Psoas muscle (tissue), 8 donors: Measurements from ENCODE around the gene KLK11. TPM values are rescaled to one million over a fixed set of nuclear protein-coding genes. Genes with fewer than 3 reads are reported as not detected.

Experiments
- ATAC-seq, 4 donors: fragments of 200-7000 bp; cut with Tn5 transposase; one replicate each; pipeline ENCODE4 v1.9.1; 2020; ENCODE audit warnings: moderate library complexity in 3 of 4, mild to moderate bottlenecking in 2 of 4
- DNase-seq, 2 donors: peaks; one replicate each; pipeline ENCODE4 v3.0.0-alpha.2; 2020
- H3K27ac ChIP-seq: fragments of 200-600 bp; one replicate; pipeline ENCODE4 v1.8.0; 2022
- H3K27me3 ChIP-seq, 3 donors: fragments of 200-600 bp in 1 of 3; one replicate each; pipeline versions ENCODE4 v1.6.1 to v1.8.0; 2013 to 2022; ENCODE audit warnings: low read length in 2 of 3, mild to moderate bottlenecking in 2 of 3, moderate library complexity in 1 of 3; ENCODE audit not compliant: insufficient read depth in 3 of 3
- H3K36me3 ChIP-seq, 2 donors: fragments of 200-600 bp in 1 of 2; one replicate each; pipeline versions ENCODE4 v1.6.1 to v1.8.0; 2013 to 2022; ENCODE audit warnings: low read depth in 1 of 2, mild to moderate bottlenecking in 1 of 2, moderate library complexity in 1 of 2; ENCODE audit not compliant: insufficient read depth in 1 of 2
- H3K4me1 ChIP-seq: fragments of 200-600 bp; one replicate; pipeline ENCODE4 v1.8.0; 2022
- H3K4me3 ChIP-seq: fragments of 200-600 bp; one replicate; pipeline ENCODE4 v1.8.0; 2022; ENCODE audit warnings: mild to moderate bottlenecking
- H3K9me3 ChIP-seq: fragments of 200-600 bp; one replicate; pipeline ENCODE4 v1.8.0; 2022
- WGBS, 3 donors: extraction: QIAGEN DNeasy Blood & Tissue Kit; methylation state at CpG; one replicate each; pipeline versions ENCODE4 v1.1.6 to v1.1.7; 2013; 5-methylcytosine and 5-hydroxymethylcytosine counted together
- intact Hi-C, 2 donors: fragments of 100-400 bp; cut with DNase I; formaldehyde crosslinking; loops; one replicate each; pipeline versions ENCODE4 v1.11.0 to v1.14.2; 2022
- polyA plus RNA-seq, 3 donors: library from polyadenylated mRNA; stranded (reverse); fragments of 200-250 nt; gene quantifications; one replicate each; pipeline ENCODE4 v1.2.3, GENCODE V29; 2013
- total RNA-seq, 4 donors: library from RNA; stranded (reverse); fragmentation: NEBNext Ultra II Directional in 2 of 4; extraction: Animal tissue kit (Norgen Biotek cat#: 25700) in 2 of 4; gene quantifications; one replicate each; pipeline versions ENCODE4 v1.2.1 to v1.2.4, GENCODE V29; 2021 to 2023
- TF ChIP-seq, protein P1 (sequence below): fragments of 200-600 bp; IDR thresholded peaks from one replicate; pipeline ENCODE4 v1.8.0; 2022; ENCODE audit warnings: antibody characterized with exemption
- donor health status: healthy with polysubstance abuse.
- donor health status: DM: no; HTN: no; CAD: no; lungs with moderate emphysema.
- donor health status: Bipolar disorder and iron deficiency.
- donor health status: healthy.
- donor health status: DM: yes; HTN: yes; CAD: no.
- donor health status: DM: no; HTN: no; CAD: no.
- donor health status: DM: no; HTN: no; CAD: no.
- donor health status: DM: yes; HTN: yes; CAD: no.

Gene KLK11
- total and polyA plus RNA-seq, 7 donors, result 0.13 to 0.52 (median 0.19) TPM; not detected in 1

DNA sequence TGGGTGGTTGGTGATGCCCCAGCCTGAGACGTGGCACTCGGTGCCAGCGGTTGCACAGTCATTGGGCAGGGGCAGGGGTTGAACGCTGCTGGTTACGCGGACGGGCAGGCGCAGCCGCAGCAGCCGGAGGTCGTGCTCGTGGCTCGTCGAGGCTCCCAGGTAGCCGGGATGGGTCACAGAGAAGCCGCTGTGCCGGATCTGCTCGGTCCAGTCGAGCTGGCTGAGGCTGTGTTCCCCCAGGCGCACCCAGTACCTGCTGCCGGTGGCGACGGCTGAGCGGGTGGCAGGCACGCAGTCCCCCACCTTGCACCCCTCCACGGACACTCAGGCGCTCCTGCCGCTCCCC lies 5.4 kb upstream of the KLK11 start:
- no peak for ATAC-seq
- Histone ChIP-seq H3K9me3 (no peaks in the 10 kb centered on the region), H3K27me3 (peaks cover 0 to 6% (median 0%) of the 10 kb centered on the region in 3 donors), H3K27ac (no peak overlapping the region), H3K4me1 (no peaks in the 10 kb centered on the region), H3K36me3 (no peaks in the 10 kb centered on the region), H3K4me3 (no peak overlapping the region)
- no peak for DNase-seq
- 87 to 93% (median 90%) methylated on average over 25 to 28 of the region's 28 CpGs for WGBS, 3 donors
- intact Hi-C loops, result no loop called here
- TF ChIP-seq, protein P1, sequence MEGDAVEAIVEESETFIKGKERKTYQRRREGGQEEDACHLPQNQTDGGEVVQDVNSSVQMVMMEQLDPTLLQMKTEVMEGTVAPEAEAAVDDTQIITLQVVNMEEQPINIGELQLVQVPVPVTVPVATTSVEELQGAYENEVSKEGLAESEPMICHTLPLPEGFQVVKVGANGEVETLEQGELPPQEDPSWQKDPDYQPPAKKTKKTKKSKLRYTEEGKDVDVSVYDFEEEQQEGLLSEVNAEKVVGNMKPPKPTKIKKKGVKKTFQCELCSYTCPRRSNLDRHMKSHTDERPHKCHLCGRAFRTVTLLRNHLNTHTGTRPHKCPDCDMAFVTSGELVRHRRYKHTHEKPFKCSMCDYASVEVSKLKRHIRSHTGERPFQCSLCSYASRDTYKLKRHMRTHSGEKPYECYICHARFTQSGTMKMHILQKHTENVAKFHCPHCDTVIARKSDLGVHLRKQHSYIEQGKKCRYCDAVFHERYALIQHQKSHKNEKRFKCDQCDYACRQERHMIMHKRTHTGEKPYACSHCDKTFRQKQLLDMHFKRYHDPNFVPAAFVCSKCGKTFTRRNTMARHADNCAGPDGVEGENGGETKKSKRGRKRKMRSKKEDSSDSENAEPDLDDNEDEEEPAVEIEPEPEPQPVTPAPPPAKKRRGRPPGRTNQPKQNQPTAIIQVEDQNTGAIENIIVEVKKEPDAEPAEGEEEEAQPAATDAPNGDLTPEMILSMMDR, result no peak

DNA sequence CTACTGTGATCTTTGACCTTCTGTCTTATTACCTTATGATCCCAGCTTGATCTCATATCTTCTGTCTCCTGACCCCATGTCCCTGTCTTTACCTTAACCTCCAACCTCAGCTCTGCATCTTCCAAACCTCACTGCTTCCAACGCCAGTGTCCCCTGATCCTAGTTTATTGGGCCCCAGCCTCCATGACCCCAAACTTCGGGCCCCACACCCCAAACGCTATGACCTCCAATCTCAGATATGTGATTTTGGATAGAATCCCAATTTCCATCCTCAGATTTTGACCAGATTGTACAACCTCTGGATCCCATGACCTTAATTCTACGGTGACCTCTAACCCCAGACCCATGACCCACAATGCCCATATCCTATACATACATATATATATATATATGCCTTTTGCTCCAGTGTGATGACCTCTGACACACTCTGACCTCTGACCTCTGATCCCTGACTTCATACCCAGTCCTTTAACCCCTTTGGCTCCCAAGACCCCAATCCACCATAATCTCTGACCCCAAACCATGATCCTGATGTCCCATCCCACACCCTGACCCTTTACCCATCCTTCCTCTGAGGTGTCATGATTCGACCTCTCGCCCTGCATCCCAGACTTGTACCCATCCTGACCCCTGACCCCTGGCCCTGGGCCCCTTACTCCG lies 4.9 kb upstream of the KLK11 start:
- no peak for DNase-seq
- Histone ChIP-seq H3K4me1 (no peaks in the 10 kb centered on the region), H3K27ac (no peak overlapping the region), H3K36me3 (no peaks in the 10 kb centered on the region), H3K9me3 (no peaks in the 10 kb centered on the region), H3K27me3 (peaks cover 0 to 11% (median 0%) of the 10 kb centered on the region in 3 donors), H3K4me3 (no peak overlapping the region)
- no peak for ATAC-seq
- intact Hi-C loops, result no loop called here
- TF ChIP-seq, protein P1, result no peak
- WGBS, 3 donors, result 86 to 89% (median 89%) methylated on average over 7 of the region's 7 CpGs

DNA sequence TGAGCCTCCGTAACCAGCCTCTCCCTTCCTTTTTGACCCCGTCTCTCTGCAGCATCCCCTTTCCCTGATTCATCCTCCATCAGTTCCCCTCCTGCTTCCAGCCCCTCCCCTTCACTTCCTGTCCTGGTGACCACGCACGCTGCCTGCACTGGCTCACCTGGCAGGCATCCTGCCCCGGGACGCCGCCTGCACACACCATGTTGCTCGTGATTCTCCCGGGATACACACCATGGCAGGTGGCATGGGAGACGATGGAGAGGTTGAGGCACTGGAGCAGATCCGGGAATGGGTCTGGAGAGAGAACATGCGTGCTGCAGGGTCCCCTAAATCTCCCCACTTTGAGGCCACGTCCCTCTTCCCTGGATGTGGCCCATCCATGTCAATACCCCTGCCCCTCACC lies 4.2 kb upstream of the KLK11 start:
- TF ChIP-seq, protein P1, result no peak
- WGBS, 3 donors, result 75 to 78% (median 76%) methylated on average over 11 to 13 of the region's 13 CpGs
- H3K27me3 ChIP-seq, result peaks cover 0 to 15% (median 0%) of the 10 kb centered on the region in 3 donors

GRCh38 chr19:51029718-51030117 lies 3.3 kb upstream of the KLK11 start:
- no peak overlapping the region for H3K27ac ChIP-seq
- H3K9me3 ChIP-seq, result no peaks in the 10 kb centered on the region
- TF ChIP-seq, protein P1, result no peak
- DNase-seq (no peak), ATAC-seq (no peak)
- no peak overlapping the region for H3K4me3 ChIP-seq
- no peaks in the 10 kb centered on the region for H3K36me3 ChIP-seq
- intact Hi-C loops, result no loop called here
- H3K4me1 ChIP-seq, result no peaks in the 10 kb centered on the region
- 69 to 70% (median 69%) methylated on average over 2 of the region's 2 CpGs for WGBS, 3 donors
- H3K27me3 ChIP-seq, result peaks cover 0 to 15% (median 0%) of the 10 kb centered on the region in 3 donors

More for the DNA sequence above, 4.2 kb upstream of the KLK11 start:
- Histone ChIP-seq H3K9me3 (no peaks in the 10 kb centered on the region), H3K4me1 (no peaks in the 10 kb centered on the region), H3K4me3 (no peak overlapping the region), H3K27ac (no peak overlapping the region), H3K36me3 (no peaks in the 10 kb centered on the region)
- intact Hi-C loops, result no loop called here
- ATAC-seq, result no peak
- no peak for DNase-seq

- H3K4me1 ChIP-seq, result no peaks in the 10 kb centered on the region
- H3K4me3 ChIP-seq, result no peak overlapping the region
- H3K27me3 ChIP-seq, result peaks cover 0 to 21% (median 0%) of the 10 kb centered on the region in 3 donors
- no peaks in the 10 kb centered on the region for H3K9me3 ChIP-seq
- TF ChIP-seq, protein P1, result no peak
- 33 to 37% (median 33%) methylated on average over 5 of the region's 5 CpGs for WGBS, 3 donors
- ATAC-seq, result no peak
- intact Hi-C loops, result no loop called here
- no peaks in the 10 kb centered on the region for H3K36me3 ChIP-seq
- H3K27ac ChIP-seq, result no peak overlapping the region
- DNase-seq, result no peak
Observed at GRCh38 chr19:51027873-51028272, 1.5 kb upstream of the KLK11 start.
